ENCODE results near the gene RPL3.

The RPL3 gene

DNA sequence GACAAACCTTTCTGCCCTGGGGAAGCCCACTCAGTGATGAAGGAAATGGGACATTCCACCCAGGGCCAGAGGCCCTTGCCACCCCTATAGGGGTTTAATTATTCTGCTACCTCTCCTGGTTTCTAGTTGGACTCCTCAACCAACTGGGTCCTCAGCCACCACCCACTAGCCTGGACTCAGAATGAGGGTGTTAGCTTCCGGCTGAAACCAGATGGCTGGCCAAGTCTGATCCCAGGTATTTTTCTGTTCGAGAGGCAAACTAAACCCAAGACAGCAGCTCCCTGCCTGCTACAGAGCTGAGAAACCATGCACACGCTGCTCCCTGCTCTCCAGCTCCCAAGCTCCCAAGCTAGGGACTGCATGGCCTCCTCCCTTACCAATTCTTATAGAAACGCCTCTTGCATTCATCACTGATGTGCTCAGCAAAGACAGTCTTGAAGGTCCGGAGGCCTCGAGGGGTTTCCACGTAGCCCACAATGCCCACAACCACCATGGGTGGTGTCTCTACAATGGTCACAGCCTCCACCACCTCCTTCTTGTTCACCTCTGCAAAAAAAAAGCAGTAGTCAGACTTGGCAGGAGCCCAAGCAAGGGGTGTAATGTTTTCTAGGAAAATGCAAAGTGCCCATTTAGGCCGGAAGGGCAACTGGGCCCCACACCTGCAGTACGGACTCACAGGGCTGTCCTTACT is 2.2 kb downstream of the RPL3 start:
- DNase-seq (ENCODE audit: low spot score): no peak

GRCh38 chr22:39316440-39317083 is 2.9 kb downstream of the RPL3 start:
- DNase-seq (ENCODE audit: low spot score): peak; percentile 77

DNA sequence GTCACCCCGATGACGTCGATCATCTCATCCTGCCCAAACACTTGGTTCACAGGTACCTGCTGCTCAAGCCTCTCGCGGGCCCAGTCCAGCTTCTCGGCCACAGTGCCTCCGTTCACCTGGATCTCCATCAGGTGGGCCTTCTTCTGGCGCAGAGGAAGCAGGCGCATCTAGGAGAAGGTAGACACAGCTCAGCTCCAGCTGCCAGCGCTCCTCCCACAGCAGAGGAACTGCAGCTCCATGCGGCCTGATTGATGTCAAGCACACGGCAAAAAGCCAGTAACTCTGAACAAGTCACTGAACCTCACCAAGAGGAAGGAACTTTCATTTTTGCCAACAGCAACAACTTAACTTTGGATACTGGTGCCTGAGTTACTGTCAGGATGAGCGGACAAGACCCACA is 4.0 kb downstream of the RPL3 start:
- no peak for DNase-seq (ENCODE audit: low spot score)

DNA sequence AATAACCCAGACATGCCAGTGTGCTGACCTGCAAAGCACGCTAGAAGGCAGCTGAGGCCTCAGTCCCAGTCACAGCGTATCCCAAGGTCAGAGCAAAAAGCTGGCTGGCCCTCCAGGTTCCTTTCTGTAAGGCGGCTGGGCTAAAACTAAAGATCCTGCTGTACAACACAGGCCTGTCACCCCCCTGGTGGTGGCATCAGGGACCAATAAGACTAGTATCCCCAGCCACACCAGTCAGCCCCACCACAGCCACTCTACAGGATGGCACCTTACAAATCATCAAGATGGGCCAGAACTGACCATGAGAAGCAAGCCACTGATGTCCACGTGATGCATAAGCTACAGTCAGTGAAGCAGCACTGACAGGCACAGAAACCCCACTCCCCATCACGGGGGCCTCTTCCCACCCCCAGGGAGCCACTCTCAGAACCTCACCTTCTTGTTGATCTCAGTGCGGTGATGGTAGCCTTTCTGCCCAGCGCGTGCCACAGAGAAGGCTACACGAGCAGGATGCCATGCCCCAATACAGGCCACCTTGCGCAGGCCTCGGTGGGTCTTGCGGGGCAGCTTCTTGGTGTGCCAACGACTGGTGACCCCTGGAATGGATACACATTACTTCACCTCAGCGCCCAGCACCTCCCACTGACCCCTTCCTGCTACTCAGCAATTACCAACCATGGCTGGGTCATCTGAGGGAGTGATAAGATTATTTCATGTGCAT is 5.0 kb downstream of the RPL3 start:
- DNase-seq (ENCODE audit: low spot score): no peak

- no peak for DNase-seq (ENCODE audit: low spot score)
Measured at GRCh38 chr22:39313258-39314001, 6.0 kb downstream of the RPL3 start.

DNA sequence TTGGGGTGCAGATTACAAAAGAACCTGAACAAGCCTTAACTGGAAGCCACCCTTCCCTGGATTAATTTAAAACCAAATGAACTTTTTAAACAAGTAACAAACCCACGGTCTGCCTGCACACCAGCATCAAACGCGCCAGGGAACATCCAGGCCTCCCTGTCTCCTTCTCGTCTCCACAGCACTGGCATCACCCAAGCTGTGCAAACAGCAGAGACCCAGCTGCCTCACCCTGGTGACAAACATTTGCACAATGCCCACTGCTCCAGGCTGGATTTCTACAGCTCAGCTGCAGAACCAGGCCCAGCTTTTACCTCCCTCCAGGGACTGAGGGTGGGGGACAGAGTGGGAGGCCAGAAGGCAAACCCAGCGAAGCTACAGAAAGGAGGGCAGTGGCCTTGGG is 7.0 kb downstream of the RPL3 start:
- no peak for DNase-seq (ENCODE audit: low spot score)

- DNase-seq (ENCODE audit: low spot score): no peak
Measured at GRCh38 chr22:39311592-39312400, 7.6 kb downstream of the RPL3 start.

GRCh38 chr22:39309881-39310714 is 9.3 kb downstream of the RPL3 start:
- DNase-seq (ENCODE audit: low spot score): no peak

DNA sequence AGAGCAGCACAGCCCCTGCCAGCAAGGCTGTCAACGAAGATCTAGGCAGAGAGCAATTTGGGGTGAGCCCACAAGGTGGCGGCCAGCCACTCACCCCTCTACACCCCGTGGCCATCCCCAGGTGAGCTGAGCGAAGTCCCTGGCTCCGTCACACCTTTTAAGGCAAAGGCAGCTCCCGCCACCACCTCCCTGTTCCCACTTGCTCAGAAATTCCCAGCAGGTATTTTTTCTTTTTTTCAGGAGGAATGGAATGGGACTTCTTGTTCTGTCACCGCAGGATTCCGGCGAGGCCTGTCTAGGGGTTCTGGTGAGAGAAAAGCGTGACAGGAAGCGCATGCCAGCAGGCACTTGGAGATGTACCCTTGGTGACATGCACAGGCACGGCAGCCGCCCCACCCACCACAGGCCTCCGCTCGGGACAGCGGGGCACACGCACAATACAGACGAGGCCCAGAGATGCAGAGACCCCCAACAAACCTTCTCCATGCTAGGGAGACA is 10.0 kb downstream of the RPL3 start:
- DNase-seq (ENCODE audit: low spot score): peak; percentile 64

DNA sequence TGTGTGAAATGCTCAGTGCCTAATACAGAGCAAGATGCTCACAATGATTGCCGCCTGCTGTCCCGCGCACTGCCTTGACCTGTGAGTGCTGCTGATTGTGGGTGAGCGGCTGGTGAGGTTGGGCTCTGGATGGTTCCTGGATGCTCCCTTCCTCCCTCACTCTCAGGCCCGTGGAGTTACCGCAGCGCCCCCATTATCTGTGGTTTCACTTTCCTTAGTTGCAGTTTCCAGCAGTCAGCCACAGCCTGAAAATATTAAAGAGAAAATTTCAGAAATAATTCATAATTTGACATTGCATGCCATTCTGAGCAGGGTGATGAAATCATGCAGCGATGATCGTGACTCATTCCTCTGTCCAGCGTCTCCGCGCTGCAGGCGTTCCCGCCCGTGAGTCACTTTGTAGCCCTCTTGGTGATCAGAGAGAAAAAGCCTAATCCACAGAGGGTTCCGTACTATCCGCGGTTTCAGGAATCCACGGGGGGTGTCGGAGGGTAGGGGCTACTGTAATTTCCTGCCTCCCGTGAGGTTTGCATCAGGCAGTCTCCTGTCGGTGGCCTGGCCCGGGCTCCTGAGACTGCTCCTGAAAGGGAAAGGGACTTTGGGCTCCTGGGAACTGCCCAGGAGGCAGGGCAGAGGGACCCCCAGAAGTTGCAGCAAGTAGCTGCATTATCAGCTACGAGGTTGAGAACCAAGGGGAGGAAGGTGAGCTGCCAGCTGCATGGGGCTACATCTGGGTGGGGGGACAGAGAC is 10.6 kb downstream of the RPL3 start:
- DNase-seq (ENCODE audit: low spot score): peak; percentile 90

DNA sequence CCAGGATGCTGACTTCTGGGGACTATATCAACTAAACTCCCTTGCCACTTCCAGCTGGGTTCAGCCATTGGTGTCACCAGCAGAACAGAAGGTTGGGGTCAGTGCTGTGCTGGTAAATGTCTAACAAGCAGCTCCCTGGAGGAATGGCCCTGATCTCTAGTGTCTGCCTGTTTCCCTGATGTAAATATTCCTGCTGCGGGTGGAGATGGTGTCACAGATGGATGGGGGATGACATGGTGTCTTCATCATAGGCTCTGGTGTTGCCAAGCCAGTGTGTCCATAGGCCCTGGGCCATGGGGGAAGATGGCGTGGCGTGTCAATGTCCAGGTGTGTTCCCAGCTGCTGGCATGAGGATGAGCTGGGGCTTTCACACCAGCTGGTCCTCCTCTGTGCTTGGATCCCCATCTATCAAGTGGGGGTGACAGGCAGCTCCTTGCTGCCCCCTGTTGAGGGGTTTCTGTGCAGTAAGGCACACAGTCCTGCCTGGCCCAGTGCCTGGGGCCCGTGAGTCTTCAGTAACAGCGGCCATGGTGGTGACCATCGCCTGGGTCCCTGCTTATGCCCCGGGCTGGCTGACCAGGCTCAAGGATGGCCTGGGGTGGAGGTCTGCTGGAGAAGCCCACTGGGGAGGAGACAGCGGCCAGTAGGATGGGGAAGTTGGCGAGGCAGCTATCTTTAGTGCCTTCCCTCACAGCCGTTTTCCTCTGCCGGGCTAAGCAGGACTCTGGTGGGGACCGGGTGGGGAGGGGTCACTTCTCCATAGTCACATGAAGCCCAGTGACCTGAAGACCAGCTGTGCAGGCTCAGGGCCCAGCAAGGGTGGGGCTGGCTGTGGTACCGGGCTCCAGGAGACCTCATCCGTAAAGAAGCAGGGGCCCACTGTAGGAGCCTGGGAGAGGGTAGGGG is 12.7 kb downstream of the RPL3 start:
- no peak for DNase-seq (ENCODE audit: low spot score)

GRCh38 chr22:39303892-39304671 is 15.3 kb downstream of the RPL3 start:
- DNase-seq (ENCODE audit: low spot score): no peak

- DNase-seq (ENCODE audit: low spot score): no peak
Measured at GRCh38 chr22:39303358-39303757, 16.1 kb downstream of the RPL3 start.

- DNase-seq (ENCODE audit: low spot score): no peak
Measured at GRCh38 chr22:39302431-39302960, 16.9 kb downstream of the RPL3 start.

- no peak for DNase-seq (ENCODE audit: low spot score)
Measured at GRCh38 chr22:39301926-39302325, 17.5 kb downstream of the RPL3 start.

DNA sequence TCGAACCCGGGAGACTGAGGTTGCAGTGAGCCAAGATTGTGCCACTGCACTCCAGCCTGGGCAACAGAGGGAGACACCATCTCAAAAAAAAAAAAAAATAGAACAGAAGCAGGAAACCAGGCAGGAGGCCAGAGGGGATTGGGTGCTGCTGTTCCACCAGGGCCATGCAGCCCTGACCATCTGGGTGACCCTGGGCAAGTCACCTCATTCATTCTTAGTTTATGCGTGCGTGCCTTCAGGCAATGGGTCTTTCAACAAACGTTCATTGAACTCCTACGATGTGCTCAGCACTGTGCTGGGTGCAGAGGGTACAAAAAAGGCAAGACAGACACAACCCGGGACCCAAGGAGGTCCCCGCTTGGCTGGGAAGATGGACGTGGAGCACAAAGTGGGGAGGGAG is 18.3 kb downstream of the RPL3 start:
- DNase-seq (ENCODE audit: low spot score): no peak

DNA sequence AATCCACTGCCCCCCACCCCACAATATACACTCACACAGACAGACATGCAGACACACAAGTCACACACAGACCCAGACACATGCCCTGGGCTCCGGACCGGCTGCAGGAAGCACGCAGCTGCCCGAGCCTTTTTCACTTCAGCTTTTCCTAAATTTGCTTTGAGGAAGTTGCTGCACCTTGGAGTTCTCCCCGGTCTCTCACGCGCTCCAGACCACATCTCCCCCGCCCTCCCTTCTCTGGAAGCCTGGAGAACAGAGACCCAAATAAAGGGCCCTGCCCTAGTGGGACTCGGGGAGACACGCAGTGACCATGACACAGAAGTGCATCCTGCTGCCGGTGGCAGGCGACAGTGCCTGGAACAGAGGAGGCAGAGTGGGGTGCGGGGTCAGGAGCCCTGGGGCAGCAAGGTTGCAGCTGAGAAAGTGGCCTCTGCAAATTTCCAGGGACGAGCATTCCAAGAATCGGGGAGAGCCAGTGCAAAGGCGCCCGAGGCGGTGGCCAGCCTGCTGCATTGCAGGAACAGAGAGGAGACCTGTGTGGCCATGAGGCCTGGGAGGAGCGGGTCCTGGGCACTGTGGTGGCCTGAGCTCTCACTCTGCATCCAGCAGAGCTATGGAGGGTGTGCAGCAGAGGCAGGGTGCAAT is 19.1 kb downstream of the RPL3 start:
- no peak for DNase-seq (ENCODE audit: low spot score)
